Activated effector memory CD4-positive, alpha-beta T cell treated with anti-CD3 and anti-CD28 coated beads, Interleukin-2, amount 50 U/mL, for 16 hours (primary cell): ENCODE data around the gene ADARB2.
A peak's percentile ranks its signal among the peaks of the same experiment; 100 is the strongest.

ENCODE experiments used
- DNase-seq: peaks from one replicate; pipeline ENCODE4 v3.0.0-alpha.2; 2020

ADARB2 gene

GRCh38 chr10:1377231-1377630, 360.1 kb downstream of the ADARB2 start:
- no peak for DNase-seq

- no peak for DNase-seq
These were observed 360.9 kb downstream of the ADARB2 start for GRCh38 chr10:1376384-1376945.

- no peak for DNase-seq
These were observed 361.8 kb downstream of the ADARB2 start for GRCh38 chr10:1375346-1376170.

GRCh38 chr10:1374511-1375345, 362.6 kb downstream of the ADARB2 start:
- DNase-seq: no peak

GRCh38 chr10:1373287-1373686, 364.0 kb downstream of the ADARB2 start:
- DNase-seq: no peak

GRCh38 chr10:1372212-1372611, 365.1 kb downstream of the ADARB2 start:
- no peak for DNase-seq

- DNase-seq: no peak
These were observed 367.0 kb downstream of the ADARB2 start for GRCh38 chr10:1370298-1370697.

- DNase-seq: no peak
These were observed 367.7 kb downstream of the ADARB2 start for GRCh38 chr10:1369665-1370064.

- DNase-seq: no peak
These were observed 368.1 kb downstream of the ADARB2 start for GRCh38 chr10:1369197-1369596.

- DNase-seq: peak; percentile 76
These were observed 368.5 kb downstream of the ADARB2 start for GRCh38 chr10:1368842-1369171.

- DNase-seq: no peak
These were observed 369.1 kb downstream of the ADARB2 start for GRCh38 chr10:1367938-1368841.

GRCh38 chr10:1366811-1367425, 370.4 kb downstream of the ADARB2 start:
- no peak for DNase-seq

- no peak for DNase-seq
These were observed 371.0 kb downstream of the ADARB2 start for GRCh38 chr10:1366322-1366691.

- no peak for DNase-seq
These were observed 371.6 kb downstream of the ADARB2 start for GRCh38 chr10:1365540-1366321.

GRCh38 chr10:1364151-1364910, 373.0 kb downstream of the ADARB2 start:
- DNase-seq: no peak

- DNase-seq: no peak
These were observed 373.7 kb downstream of the ADARB2 start for GRCh38 chr10:1363446-1364121.

- DNase-seq: no peak
These were observed 374.5 kb downstream of the ADARB2 start for GRCh38 chr10:1362589-1363445.

GRCh38 chr10:1361411-1362105, 375.8 kb downstream of the ADARB2 start:
- DNase-seq: no peak
